Measurements from ENCODE around the gene IHH.

Gene IHH

GRCh38 chr2:219035942-219036341, 24.8 kb downstream of the IHH start:
- H3K4me3 ChIP-seq (ENCODE audit: low read depth in 1 of 2, low read length in 2 of 2) = no peak overlapping the region
- H3K27me3 ChIP-seq (ENCODE audit: low read depth, low read length) = peaks cover 18% of the 10 kb centered on the region
- H3K27ac ChIP-seq (ENCODE audit: low read length) = no peak overlapping the region
- no peaks in the 10 kb centered on the region for H3K36me3 ChIP-seq (ENCODE audit: control insufficient read depth in 1 of 2, insufficient read depth in 2 of 2, low read length in 2 of 2)
- H3K9me3 ChIP-seq (ENCODE audit: control insufficient read depth in 1 of 2, low read length in 2 of 2) = no peaks in the 10 kb centered on the region
- H3K4me1 ChIP-seq (ENCODE audit: control insufficient read depth in 1 of 2, insufficient read depth in 2 of 2, low read length in 2 of 2) = no peaks in the 10 kb centered on the region

GRCh38 chr2:219034823-219035222, 25.9 kb downstream of the IHH start:
- Histone ChIP-seq H3K4me3 (ENCODE audit: low read depth in 1 of 2, low read length in 2 of 2) (no peak overlapping the region), H3K27ac (ENCODE audit: low read length) (no peak overlapping the region), H3K4me1 (ENCODE audit: control insufficient read depth in 1 of 2, insufficient read depth in 2 of 2, low read length in 2 of 2) (no peaks in the 10 kb centered on the region), H3K9me3 (ENCODE audit: control insufficient read depth in 1 of 2, low read length in 2 of 2) (no peaks in the 10 kb centered on the region), H3K36me3 (ENCODE audit: control insufficient read depth in 1 of 2, insufficient read depth in 2 of 2, low read length in 2 of 2) (no peaks in the 10 kb centered on the region), H3K27me3 (ENCODE audit: low read depth, low read length) (peaks cover 9% of the 10 kb centered on the region)

GRCh38 chr2:219032051-219032745, 28.5 kb downstream of the IHH start:
- no peaks in the 10 kb centered on the region for H3K27me3 ChIP-seq (ENCODE audit: low read depth, low read length)
- no peaks in the 10 kb centered on the region for H3K36me3 ChIP-seq (ENCODE audit: control insufficient read depth in 1 of 2, insufficient read depth in 2 of 2, low read length in 2 of 2)
- no peak overlapping the region for H3K4me3 ChIP-seq (ENCODE audit: low read depth in 1 of 2, low read length in 2 of 2)
- no peaks in the 10 kb centered on the region for H3K9me3 ChIP-seq (ENCODE audit: control insufficient read depth in 1 of 2, low read length in 2 of 2)
- H3K4me1 ChIP-seq (ENCODE audit: control insufficient read depth in 1 of 2, insufficient read depth in 2 of 2, low read length in 2 of 2) = no peaks in the 10 kb centered on the region
- H3K27ac ChIP-seq (ENCODE audit: low read length) = no peak overlapping the region

- no peaks in the 10 kb centered on the region for H3K27me3 ChIP-seq (ENCODE audit: low read depth, low read length)
- no peaks in the 10 kb centered on the region for H3K4me1 ChIP-seq (ENCODE audit: control insufficient read depth in 1 of 2, insufficient read depth in 2 of 2, low read length in 2 of 2)
- no peak overlapping the region for H3K4me3 ChIP-seq (ENCODE audit: low read depth in 1 of 2, low read length in 2 of 2)
- no peaks in the 10 kb centered on the region for H3K36me3 ChIP-seq (ENCODE audit: control insufficient read depth in 1 of 2, insufficient read depth in 2 of 2, low read length in 2 of 2)
- H3K27ac ChIP-seq (ENCODE audit: low read length) = no peak overlapping the region
- H3K9me3 ChIP-seq (ENCODE audit: control insufficient read depth in 1 of 2, low read length in 2 of 2) = no peaks in the 10 kb centered on the region
Measured at GRCh38 chr2:219031005-219031738, 29.5 kb downstream of the IHH start.

GRCh38 chr2:219030177-219030940, 30.4 kb downstream of the IHH start:
- no peaks in the 10 kb centered on the region for H3K4me1 ChIP-seq (ENCODE audit: control insufficient read depth in 1 of 2, insufficient read depth in 2 of 2, low read length in 2 of 2)
- no peaks in the 10 kb centered on the region for H3K9me3 ChIP-seq (ENCODE audit: control insufficient read depth in 1 of 2, low read length in 2 of 2)
- H3K4me3 ChIP-seq (ENCODE audit: low read depth in 1 of 2, low read length in 2 of 2) = no peak overlapping the region
- H3K27me3 ChIP-seq (ENCODE audit: low read depth, low read length) = no peaks in the 10 kb centered on the region
- H3K27ac ChIP-seq (ENCODE audit: low read length) = no peak overlapping the region
- H3K36me3 ChIP-seq (ENCODE audit: control insufficient read depth in 1 of 2, insufficient read depth in 2 of 2, low read length in 2 of 2) = no peaks in the 10 kb centered on the region

- H3K27me3 ChIP-seq (ENCODE audit: low read depth, low read length) = no peaks in the 10 kb centered on the region
- H3K9me3 ChIP-seq (ENCODE audit: control insufficient read depth in 1 of 2, low read length in 2 of 2) = no peaks in the 10 kb centered on the region
Measured at GRCh38 chr2:219029829-219030165, 30.9 kb downstream of the IHH start.

GRCh38 chr2:219028996-219029828, 31.5 kb downstream of the IHH start:
- H3K27me3 ChIP-seq (ENCODE audit: low read depth, low read length) = no peaks in the 10 kb centered on the region
- H3K4me1 ChIP-seq (ENCODE audit: control insufficient read depth in 1 of 2, insufficient read depth in 2 of 2, low read length in 2 of 2) = no peaks in the 10 kb centered on the region
- H3K27ac ChIP-seq (ENCODE audit: low read length) = no peak overlapping the region
- H3K4me3 ChIP-seq (ENCODE audit: low read depth in 1 of 2, low read length in 2 of 2) = no peak overlapping the region
- no peaks in the 10 kb centered on the region for H3K9me3 ChIP-seq (ENCODE audit: control insufficient read depth in 1 of 2, low read length in 2 of 2)
- H3K36me3 ChIP-seq (ENCODE audit: control insufficient read depth in 1 of 2, insufficient read depth in 2 of 2, low read length in 2 of 2) = no peaks in the 10 kb centered on the region

More at GRCh38 chr2:219029829-219030165, 30.9 kb downstream of the IHH start:
- Histone ChIP-seq H3K4me1 (ENCODE audit: control insufficient read depth in 1 of 2, insufficient read depth in 2 of 2, low read length in 2 of 2) (no peaks in the 10 kb centered on the region), H3K27ac (ENCODE audit: low read length) (no peak overlapping the region), H3K4me3 (ENCODE audit: low read depth in 1 of 2, low read length in 2 of 2) (no peak overlapping the region), H3K36me3 (ENCODE audit: control insufficient read depth in 1 of 2, insufficient read depth in 2 of 2, low read length in 2 of 2) (no peaks in the 10 kb centered on the region)

- Histone ChIP-seq H3K36me3 (ENCODE audit: control insufficient read depth in 1 of 2, insufficient read depth in 2 of 2, low read length in 2 of 2) (no peaks in the 10 kb centered on the region), H3K4me3 (ENCODE audit: low read depth in 1 of 2, low read length in 2 of 2) (no peak overlapping the region), H3K4me1 (ENCODE audit: control insufficient read depth in 1 of 2, insufficient read depth in 2 of 2, low read length in 2 of 2) (no peaks in the 10 kb centered on the region), H3K9me3 (ENCODE audit: control insufficient read depth in 1 of 2, low read length in 2 of 2) (no peaks in the 10 kb centered on the region), H3K27me3 (ENCODE audit: low read depth, low read length) (no peaks in the 10 kb centered on the region), H3K27ac (ENCODE audit: low read length) (no peak overlapping the region)
Measured at GRCh38 chr2:219028141-219028540, 32.6 kb downstream of the IHH start.

- Histone ChIP-seq H3K9me3 (ENCODE audit: control insufficient read depth in 1 of 2, low read length in 2 of 2) (no peaks in the 10 kb centered on the region), H3K36me3 (ENCODE audit: control insufficient read depth in 1 of 2, insufficient read depth in 2 of 2, low read length in 2 of 2) (no peaks in the 10 kb centered on the region), H3K27ac (ENCODE audit: low read length) (no peak overlapping the region), H3K27me3 (ENCODE audit: low read depth, low read length) (no peaks in the 10 kb centered on the region), H3K4me3 (ENCODE audit: low read depth in 1 of 2, low read length in 2 of 2) (no peak overlapping the region), H3K4me1 (ENCODE audit: control insufficient read depth in 1 of 2, insufficient read depth in 2 of 2, low read length in 2 of 2) (no peaks in the 10 kb centered on the region)
Measured at GRCh38 chr2:219027511-219028055, 33.1 kb downstream of the IHH start.

GRCh38 chr2:219026946-219027345, 33.8 kb downstream of the IHH start:
- H3K4me1 ChIP-seq (ENCODE audit: control insufficient read depth in 1 of 2, insufficient read depth in 2 of 2, low read length in 2 of 2) = no peaks in the 10 kb centered on the region
- no peaks in the 10 kb centered on the region for H3K27me3 ChIP-seq (ENCODE audit: low read depth, low read length)
- no peak overlapping the region for H3K27ac ChIP-seq (ENCODE audit: low read length)
- no peak overlapping the region for H3K4me3 ChIP-seq (ENCODE audit: low read depth in 1 of 2, low read length in 2 of 2)
- H3K36me3 ChIP-seq (ENCODE audit: control insufficient read depth in 1 of 2, insufficient read depth in 2 of 2, low read length in 2 of 2) = no peaks in the 10 kb centered on the region
- H3K9me3 ChIP-seq (ENCODE audit: control insufficient read depth in 1 of 2, low read length in 2 of 2) = no peaks in the 10 kb centered on the region
